ENCODE data around the gene TPP2. TPM values are rescaled to one million over a fixed set of nuclear protein-coding genes. Genes with fewer than 3 reads are reported as not detected.

Gene TPP2
- total RNA-seq, 2 donors from 2014 or later, result 41.7 to 49.9 TPM

DNA sequence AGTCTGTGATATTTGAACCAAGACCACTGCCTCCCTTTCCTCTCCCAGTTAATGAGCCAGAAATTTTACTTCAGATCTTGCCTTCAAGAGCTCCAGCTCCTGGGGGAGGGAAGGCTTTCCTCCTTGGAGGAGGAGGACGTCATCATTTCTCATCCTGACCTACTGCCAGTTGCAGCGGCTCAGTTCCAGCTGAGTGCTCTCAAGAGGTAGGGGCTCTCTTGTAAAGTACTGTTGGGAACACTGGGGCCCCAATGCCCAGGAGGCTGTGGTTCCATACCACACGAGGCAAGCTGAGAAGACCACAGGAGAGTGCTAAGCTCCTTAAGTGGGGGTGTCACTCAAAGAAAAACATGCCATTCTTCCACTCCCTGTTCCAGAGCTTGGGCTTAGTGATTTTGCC is 61.9 kb downstream of the TPP2 start:
- no peak for TF ChIP-seq CTCF (IDR thresholded peaks at IDR 0.05)
- Histone ChIP-seq H3K27me3 (replicated peaks; ENCODE audit: insufficient read depth) (no peaks in the 10 kb centered on the region), H3K4me3 (no peak overlapping the region), H3K36me3 (peaks cover 21% of the 10 kb centered on the region), H3K27ac (no peak overlapping the region), H3K4me1 (ENCODE audit: control insufficient read depth in 1 of 2, low read depth in 2 of 2) (no peaks in the 10 kb centered on the region), H3K9me3 (no peaks in the 10 kb centered on the region)
- ATAC-seq (ENCODE audit: insufficient number of reproducible peaks, low FRiP score, low read depth) (no peak), DNase-seq (ENCODE audit: low spot score) (no peak)

- ATAC-seq (ENCODE audit: insufficient number of reproducible peaks, low FRiP score, low read depth), result no peak
- Histone ChIP-seq H3K27ac (no peak overlapping the region), H3K36me3 (peaks cover 26% of the 10 kb centered on the region), H3K27me3 (replicated peaks; ENCODE audit: insufficient read depth) (no peaks in the 10 kb centered on the region), H3K9me3 (no peaks in the 10 kb centered on the region), H3K4me1 (ENCODE audit: control insufficient read depth in 1 of 2, low read depth in 2 of 2) (no peaks in the 10 kb centered on the region), H3K4me3 (no peak overlapping the region)
- DNase-seq (ENCODE audit: low spot score), result no peak
- TF ChIP-seq CTCF (IDR thresholded peaks at IDR 0.05), result no peak
These were observed 62.5 kb downstream of the TPP2 start for GRCh38 chr13:102659168-102659713.

DNA sequence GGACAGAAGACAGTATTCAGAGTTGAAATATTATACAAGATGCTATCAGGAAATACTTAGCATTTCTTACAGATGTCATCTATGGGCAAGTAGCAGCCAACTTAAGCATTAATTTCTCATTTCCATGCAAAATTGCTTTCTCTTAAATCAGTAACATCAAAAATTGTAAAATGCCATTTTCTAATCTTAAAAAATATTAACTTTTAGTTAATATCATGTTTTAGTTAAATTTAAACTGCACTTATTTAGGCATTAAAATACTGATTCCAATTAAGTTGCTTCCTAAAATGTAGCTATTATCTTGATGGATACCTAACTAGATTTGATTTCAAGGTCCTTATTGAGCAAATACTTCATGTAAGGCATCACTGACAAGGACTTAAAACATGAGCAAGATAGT is 70.2 kb downstream of the TPP2 start:
- ATAC-seq (ENCODE audit: insufficient number of reproducible peaks, low FRiP score, low read depth) (no peak), DNase-seq (ENCODE audit: low spot score) (no peak)
- Histone ChIP-seq H3K4me3 (no peak overlapping the region), H3K36me3 (peaks cover 48% of the 10 kb centered on the region), H3K9me3 (no peaks in the 10 kb centered on the region), H3K27ac (no peak overlapping the region), H3K27me3 (replicated peaks; ENCODE audit: insufficient read depth) (no peaks in the 10 kb centered on the region), H3K4me1 (ENCODE audit: control insufficient read depth in 1 of 2, low read depth in 2 of 2) (no peaks in the 10 kb centered on the region)
- no peak for TF ChIP-seq CTCF (IDR thresholded peaks at IDR 0.05)

GRCh38 chr13:102667911-102668310 is 71.1 kb downstream of the TPP2 start:
- no peaks in the 10 kb centered on the region for H3K9me3 ChIP-seq
- ATAC-seq (ENCODE audit: insufficient number of reproducible peaks, low FRiP score, low read depth) (no peak), DNase-seq (ENCODE audit: low spot score) (no peak)
- H3K4me3 ChIP-seq, result no peak overlapping the region
- no peaks in the 10 kb centered on the region for H3K27me3 ChIP-seq (replicated peaks; ENCODE audit: insufficient read depth)
- no peak overlapping the region for H3K27ac ChIP-seq
- H3K36me3 ChIP-seq, result peaks cover 48% of the 10 kb centered on the region
- no peak for TF ChIP-seq CTCF (IDR thresholded peaks at IDR 0.05)
- no peaks in the 10 kb centered on the region for H3K4me1 ChIP-seq (ENCODE audit: control insufficient read depth in 1 of 2, low read depth in 2 of 2)

DNA sequence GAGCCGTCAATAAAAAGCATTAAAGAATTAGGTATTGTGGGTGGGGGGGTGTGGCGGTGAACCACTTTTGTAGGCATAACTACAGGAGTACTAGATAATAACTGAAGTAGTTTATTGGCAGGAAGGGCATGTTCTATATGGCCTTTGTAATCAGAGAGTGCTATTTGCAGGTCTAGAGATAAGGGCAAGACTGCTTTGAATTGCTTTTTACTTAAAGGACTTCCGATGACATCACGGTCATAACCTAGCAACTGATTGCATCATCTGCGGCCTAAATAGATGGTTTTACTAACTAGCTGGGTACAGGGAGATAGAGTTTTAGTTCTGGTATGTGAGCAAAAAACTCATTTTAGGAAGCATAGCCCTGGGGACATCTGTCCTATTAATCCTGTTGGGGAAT is 73.3 kb downstream of the TPP2 start:
- no peak for TF ChIP-seq CTCF (IDR thresholded peaks at IDR 0.05)
- H3K9me3 ChIP-seq, result no peaks in the 10 kb centered on the region
- ATAC-seq (ENCODE audit: insufficient number of reproducible peaks, low FRiP score, low read depth) (no peak), DNase-seq (ENCODE audit: low spot score) (no peak)
- no peak overlapping the region for H3K4me3 ChIP-seq
- H3K27me3 ChIP-seq (replicated peaks; ENCODE audit: insufficient read depth), result no peaks in the 10 kb centered on the region
- peaks cover 40% of the 10 kb centered on the region for H3K36me3 ChIP-seq
- no peaks in the 10 kb centered on the region for H3K4me1 ChIP-seq (ENCODE audit: control insufficient read depth in 1 of 2, low read depth in 2 of 2)
- no peak overlapping the region for H3K27ac ChIP-seq

Measured in thoracic aorta (tissue), 2 donors.